Islet of Langerhans (tissue), 1 donor: ENCODE measurements around the gene HERC5.
"Not testable (repeated sequence)": the region's sequence is repeated elsewhere in the genome, so short reads cannot be mapped to it uniquely, and the experiment has no call there.

Experiments
- FAIRE-seq: peaks from one replicate; lab custom pipeline; 2011; peaks lifted over from hg19 to GRCh38; lab: Jason Lieb, UNC

Gene HERC5

GRCh38 chr4:88456670-88457306, at the start of gene HERC5:
HERC5 (plus strand) TSS chr4:88457119; CDS start chr4:88457270, 151 bp downstream.
- FAIRE-seq: peak; percentile 77

GRCh38 chr4:88409206-88409605, 47.7 kb upstream of the HERC5 start:
- no peak for FAIRE-seq

GRCh38 chr4:88409789-88410188, 47.1 kb upstream of the HERC5 start:
- no peak for FAIRE-seq

GRCh38 chr4:88411491-88412096, 45.3 kb upstream of the HERC5 start:
- no peak for FAIRE-seq

GRCh38 chr4:88413801-88414200, 43.1 kb upstream of the HERC5 start:
- FAIRE-seq: no peak

GRCh38 chr4:88414755-88415154, 42.2 kb upstream of the HERC5 start:
- no peak for FAIRE-seq

- FAIRE-seq: no peak
These were observed 40.9 kb upstream of the HERC5 start for GRCh38 chr4:88415982-88416381.

- no peak for FAIRE-seq
These were observed 38.5 kb upstream of the HERC5 start for GRCh38 chr4:88418411-88418810.

- no peak for FAIRE-seq
These were observed 37.0 kb upstream of the HERC5 start for GRCh38 chr4:88419874-88420273.

GRCh38 chr4:88420844-88421243, 36.1 kb upstream of the HERC5 start:
- FAIRE-seq: no peak

GRCh38 chr4:88422403-88422802, 34.5 kb upstream of the HERC5 start:
- no peak for FAIRE-seq

GRCh38 chr4:88429401-88429800, 27.5 kb upstream of the HERC5 start:
- FAIRE-seq: no peak

- FAIRE-seq: no peak
These were observed 20.8 kb upstream of the HERC5 start for GRCh38 chr4:88435987-88436693.

- not testable (repeated sequence) for FAIRE-seq
These were observed 19.0 kb upstream of the HERC5 start for GRCh38 chr4:88437873-88438272.

GRCh38 chr4:88439161-88439760, 17.7 kb upstream of the HERC5 start:
- FAIRE-seq: no peak

- no peak for FAIRE-seq
These were observed 16.8 kb upstream of the HERC5 start for GRCh38 chr4:88440146-88440545.

- FAIRE-seq: no peak
These were observed 15.2 kb upstream of the HERC5 start for GRCh38 chr4:88441696-88442095.

- FAIRE-seq: no peak
These were observed 14.2 kb upstream of the HERC5 start for GRCh38 chr4:88442689-88443191.

GRCh38 chr4:88443486-88443885, 13.4 kb upstream of the HERC5 start:
- FAIRE-seq: no peak

GRCh38 chr4:88445252-88445651, 11.7 kb upstream of the HERC5 start:
- FAIRE-seq: no peak

GRCh38 chr4:88446124-88446523, 10.8 kb upstream of the HERC5 start:
- FAIRE-seq: no peak

- FAIRE-seq: no peak
These were observed 9.4 kb upstream of the HERC5 start for GRCh38 chr4:88447371-88448095.
